T-helper 1 cell treated with Interleukin-12 subunit alpha and Interleukin-12 subunit beta and Interleukin-4 antibody, amounts not matched to agents 30 μg/mL and 1 μg/mL, for 36 hours (primary cell): Measurements from ENCODE around the gene CRIM1.

ENCODE experiments used
- H3K27ac Mint-ChIP-seq: one replicate; pipeline ENCODE4 v1.8.0; 2021; ENCODE audit warnings: mild to moderate bottlenecking, mixed read lengths
- H3K27me3 Mint-ChIP-seq: one replicate; pipeline ENCODE4 v1.8.0; 2021; ENCODE audit warnings: low read depth, mixed read lengths
- H3K36me3 Mint-ChIP-seq: one replicate; pipeline ENCODE4 v1.8.0; 2021; ENCODE audit warnings: low read depth, mixed read lengths
- H3K4me1 Mint-ChIP-seq: one replicate; pipeline ENCODE4 v1.8.0; 2021; ENCODE audit warnings: low read depth, mixed read lengths
- H3K4me3 Mint-ChIP-seq: one replicate; pipeline ENCODE4 v1.8.0; 2021; ENCODE audit warnings: mild to moderate bottlenecking, moderate library complexity, mixed read lengths
- H3K9me3 Mint-ChIP-seq: one replicate; pipeline ENCODE4 v1.8.0; 2021; ENCODE audit warnings: mixed read lengths

CRIM1 gene

GRCh38 chr2:36407413-36407812 lies 51.8 kb downstream of the CRIM1 start:
- peaks cover 3% of the 10 kb centered on the region for H3K27me3 Mint-ChIP-seq

GRCh38 chr2:36408198-36408703 lies 52.7 kb downstream of the CRIM1 start:
- Mint-ChIP-seq H3K4me3 (no peak overlapping the region), H3K9me3 (no peaks in the 10 kb centered on the region), H3K27ac (no peak overlapping the region), H3K36me3 (no peaks in the 10 kb centered on the region), H3K27me3 (peaks cover 3% of the 10 kb centered on the region), H3K4me1 (no peaks in the 10 kb centered on the region)

More at GRCh38 chr2:36407413-36407812, 51.8 kb downstream of the CRIM1 start:
- Mint-ChIP-seq H3K4me3 (no peak overlapping the region), H3K36me3 (no peaks in the 10 kb centered on the region), H3K27ac (no peak overlapping the region), H3K4me1 (no peaks in the 10 kb centered on the region), H3K9me3 (no peaks in the 10 kb centered on the region)

DNA sequence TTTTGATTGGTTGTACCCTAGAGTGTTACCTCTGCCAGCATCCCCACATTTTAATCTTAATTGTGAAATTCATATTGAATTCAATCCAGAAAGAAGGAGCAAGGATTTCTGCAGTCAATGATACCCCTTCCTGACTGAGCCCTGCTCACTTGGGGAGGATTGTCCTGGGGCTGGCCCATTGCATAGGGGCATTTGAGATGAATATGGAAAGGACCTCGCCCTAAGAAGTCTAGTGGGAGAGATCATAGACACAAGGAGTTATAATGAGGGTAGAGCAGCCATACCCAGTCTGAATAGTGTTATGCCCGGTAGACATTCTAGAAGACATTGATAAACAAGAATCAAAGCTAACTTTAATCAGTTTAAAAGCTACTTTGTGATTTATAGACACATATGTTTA lies 53.8 kb downstream of the CRIM1 start:
- H3K27ac Mint-ChIP-seq: no peak overlapping the region
- H3K4me3 Mint-ChIP-seq: no peak overlapping the region
- no peaks in the 10 kb centered on the region for H3K36me3 Mint-ChIP-seq
- peaks cover 3% of the 10 kb centered on the region for H3K27me3 Mint-ChIP-seq
- H3K9me3 Mint-ChIP-seq: no peaks in the 10 kb centered on the region
- no peaks in the 10 kb centered on the region for H3K4me1 Mint-ChIP-seq

DNA sequence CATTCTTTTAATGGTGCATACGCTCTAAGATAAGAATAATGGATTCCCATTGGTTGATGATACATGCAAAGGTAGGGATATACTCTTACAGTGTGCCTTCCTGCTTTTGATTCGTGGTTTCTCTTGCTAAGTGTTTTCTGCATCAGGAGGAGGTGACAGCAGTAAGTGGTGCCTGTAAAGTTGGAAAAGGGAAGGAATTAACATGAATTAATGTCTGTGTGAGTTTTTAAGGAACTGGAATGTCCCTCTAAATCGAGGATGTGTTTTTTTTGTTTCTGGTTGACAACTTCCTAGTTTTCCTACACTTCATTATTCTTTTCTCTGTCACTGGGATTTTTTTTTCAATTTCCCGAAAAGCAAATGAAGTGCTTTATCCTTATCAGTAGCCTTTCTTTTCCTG lies 54.4 kb downstream of the CRIM1 start:
- H3K27me3 Mint-ChIP-seq: peaks cover 3% of the 10 kb centered on the region
- H3K4me1 Mint-ChIP-seq: no peaks in the 10 kb centered on the region
- no peak overlapping the region for H3K27ac Mint-ChIP-seq
- no peaks in the 10 kb centered on the region for H3K36me3 Mint-ChIP-seq
- no peaks in the 10 kb centered on the region for H3K9me3 Mint-ChIP-seq
- H3K4me3 Mint-ChIP-seq: no peak overlapping the region

DNA sequence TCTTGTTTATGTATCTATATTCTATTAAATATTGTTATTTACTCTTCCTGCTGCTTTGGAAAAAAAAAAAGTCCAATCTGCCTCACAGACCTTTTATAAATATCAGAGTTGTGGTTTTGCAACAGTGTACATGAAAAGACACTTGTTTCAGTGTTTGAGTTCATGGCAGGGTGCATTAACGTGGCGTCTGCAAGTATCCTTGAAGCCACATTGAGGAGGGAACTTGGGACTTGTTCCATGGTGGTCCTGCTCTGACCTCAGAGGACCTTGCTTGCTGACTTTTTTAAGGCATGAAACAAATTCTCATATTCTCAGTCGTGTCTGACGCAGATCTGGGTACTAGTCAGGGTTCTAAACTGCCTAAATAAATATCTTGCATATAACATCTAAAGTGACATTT lies 55.1 kb downstream of the CRIM1 start:
- H3K27ac Mint-ChIP-seq: no peak overlapping the region
- no peaks in the 10 kb centered on the region for H3K36me3 Mint-ChIP-seq
- no peaks in the 10 kb centered on the region for H3K9me3 Mint-ChIP-seq
- no peak overlapping the region for H3K4me3 Mint-ChIP-seq
- H3K4me1 Mint-ChIP-seq: no peaks in the 10 kb centered on the region
- peaks cover 3% of the 10 kb centered on the region for H3K27me3 Mint-ChIP-seq

- Mint-ChIP-seq H3K9me3 (no peaks in the 10 kb centered on the region), H3K27me3 (peaks cover 3% of the 10 kb centered on the region), H3K36me3 (no peaks in the 10 kb centered on the region), H3K27ac (no peak overlapping the region), H3K4me1 (no peaks in the 10 kb centered on the region), H3K4me3 (no peak overlapping the region)
These were observed 56.4 kb downstream of the CRIM1 start for GRCh38 chr2:36411962-36412444.

DNA sequence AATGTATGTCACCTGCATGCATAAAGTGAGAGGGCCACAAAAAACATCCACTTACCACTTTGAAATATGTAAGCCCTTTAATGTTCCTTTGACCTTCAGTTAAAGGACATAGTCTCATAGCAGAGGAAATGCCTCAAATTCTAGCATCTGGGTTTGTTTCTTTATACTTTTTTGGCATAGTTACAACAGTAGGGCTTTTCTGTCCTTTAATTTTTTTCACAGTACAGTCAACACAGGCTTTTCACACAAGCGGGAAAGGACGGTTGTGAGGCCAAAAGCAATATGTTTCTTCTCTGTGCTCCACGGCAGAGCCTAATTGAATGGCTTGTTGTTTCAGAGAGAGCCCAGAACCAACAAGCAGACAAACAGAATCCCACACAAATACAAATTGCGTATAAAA lies 57.6 kb downstream of the CRIM1 start:
- H3K27me3 Mint-ChIP-seq: peaks cover 3% of the 10 kb centered on the region
- H3K4me3 Mint-ChIP-seq: no peak overlapping the region

DNA sequence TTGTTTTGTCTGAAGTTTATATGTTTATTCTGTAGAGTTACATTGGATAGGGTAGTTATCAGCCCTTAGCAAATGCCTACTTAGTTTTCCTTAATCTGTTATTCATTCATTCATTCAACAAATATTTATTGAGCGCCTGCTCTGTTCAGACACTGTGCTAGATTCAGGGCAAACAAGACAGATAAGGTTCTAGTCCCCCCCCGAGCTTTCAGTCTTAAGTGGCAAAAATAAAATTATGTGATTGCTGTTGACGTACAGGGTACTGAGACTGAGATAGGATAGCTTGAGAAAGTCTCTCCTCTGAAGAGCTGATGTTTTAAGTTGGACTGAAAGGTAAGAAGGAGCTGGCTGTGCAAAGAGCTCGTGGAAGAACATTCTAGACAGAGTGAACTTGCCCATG lies 58.7 kb downstream of the CRIM1 start:
- Mint-ChIP-seq H3K27me3 (peaks cover 3% of the 10 kb centered on the region), H3K27ac (no peak overlapping the region), H3K4me3 (no peak overlapping the region), H3K36me3 (no peaks in the 10 kb centered on the region), H3K9me3 (no peaks in the 10 kb centered on the region), H3K4me1 (no peaks in the 10 kb centered on the region)

More for the DNA sequence above, 57.6 kb downstream of the CRIM1 start:
- Mint-ChIP-seq H3K27ac (no peak overlapping the region), H3K4me1 (no peaks in the 10 kb centered on the region), H3K36me3 (no peaks in the 10 kb centered on the region), H3K9me3 (no peaks in the 10 kb centered on the region)

DNA sequence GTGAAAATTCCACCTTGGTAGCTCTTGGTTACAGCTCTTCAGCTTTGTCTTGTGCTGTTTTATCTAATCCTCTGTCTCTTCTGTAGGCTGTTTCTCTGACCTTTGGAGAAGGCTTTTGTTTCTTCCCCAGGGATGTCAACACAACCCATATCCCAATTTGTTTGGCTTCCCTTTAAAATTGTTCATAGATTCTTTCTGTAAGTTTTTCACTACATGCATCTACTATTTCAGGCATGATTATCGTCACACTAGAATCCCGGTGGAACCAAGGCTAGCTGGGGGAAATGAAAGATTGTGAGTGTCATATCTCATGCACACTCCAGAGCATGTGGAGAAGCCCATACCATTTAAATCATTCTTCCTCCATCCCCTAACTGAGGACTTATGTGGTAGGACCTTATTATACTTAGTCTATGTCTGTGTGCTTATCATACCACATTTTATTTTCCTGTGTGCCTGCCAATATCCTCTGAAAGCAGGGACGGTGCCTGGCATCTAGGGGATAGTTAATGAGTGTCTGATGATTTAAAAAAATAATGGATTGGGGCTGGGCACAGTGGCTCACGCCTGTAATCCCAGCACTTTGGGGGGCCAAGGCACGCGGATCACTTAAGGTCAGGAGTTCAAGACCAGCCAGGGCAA lies 59.9 kb downstream of the CRIM1 start:
- Mint-ChIP-seq H3K36me3 (no peaks in the 10 kb centered on the region), H3K4me1 (no peaks in the 10 kb centered on the region), H3K27ac (no peak overlapping the region), H3K27me3 (peaks cover 3% of the 10 kb centered on the region), H3K4me3 (no peak overlapping the region), H3K9me3 (no peaks in the 10 kb centered on the region)

- no peaks in the 10 kb centered on the region for H3K4me1 Mint-ChIP-seq
- H3K27ac Mint-ChIP-seq: no peak overlapping the region
These were observed 61.0 kb downstream of the CRIM1 start for GRCh38 chr2:36416370-36417165.

DNA sequence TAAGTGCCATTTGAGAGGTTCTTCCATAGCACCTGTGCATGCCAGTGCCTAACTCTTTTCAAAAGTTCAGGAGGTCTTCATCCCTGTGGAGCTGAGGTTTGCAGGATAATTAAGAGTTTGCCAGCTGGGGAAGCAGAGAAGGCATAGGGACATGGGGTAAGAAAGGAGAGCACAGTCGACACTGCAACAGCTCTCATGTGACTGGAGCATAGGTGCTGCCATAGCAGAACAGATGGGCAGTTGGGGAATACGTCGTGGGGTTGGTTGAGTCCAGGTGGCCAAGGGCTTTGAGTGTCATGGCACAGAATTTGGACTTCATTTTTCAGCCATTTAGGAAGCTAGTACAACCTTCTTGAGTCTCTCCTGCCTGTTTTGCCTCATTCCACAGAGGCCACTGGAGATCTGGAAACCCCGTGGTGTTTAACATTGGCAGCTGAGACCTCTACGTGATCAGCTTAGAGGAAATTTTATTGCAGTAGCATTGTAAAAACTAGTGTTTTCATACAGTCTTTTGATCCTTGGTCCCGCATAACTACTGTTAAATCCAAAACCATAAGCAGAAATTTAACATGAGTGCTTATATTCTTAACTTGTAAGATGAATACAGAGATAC lies 65.1 kb downstream of the CRIM1 start:
- H3K9me3 Mint-ChIP-seq: no peaks in the 10 kb centered on the region
- no peak overlapping the region for H3K27ac Mint-ChIP-seq
- H3K36me3 Mint-ChIP-seq: no peaks in the 10 kb centered on the region
- no peak overlapping the region for H3K4me3 Mint-ChIP-seq
- H3K27me3 Mint-ChIP-seq: no peaks in the 10 kb centered on the region
- no peaks in the 10 kb centered on the region for H3K4me1 Mint-ChIP-seq

More at GRCh38 chr2:36416370-36417165, 61.0 kb downstream of the CRIM1 start:
- no peaks in the 10 kb centered on the region for H3K36me3 Mint-ChIP-seq
- no peaks in the 10 kb centered on the region for H3K27me3 Mint-ChIP-seq
- no peaks in the 10 kb centered on the region for H3K9me3 Mint-ChIP-seq
- H3K4me3 Mint-ChIP-seq: no peak overlapping the region

- H3K36me3 Mint-ChIP-seq: no peaks in the 10 kb centered on the region
- H3K4me3 Mint-ChIP-seq: no peak overlapping the region
- H3K4me1 Mint-ChIP-seq: no peaks in the 10 kb centered on the region
- H3K9me3 Mint-ChIP-seq: no peaks in the 10 kb centered on the region
- no peaks in the 10 kb centered on the region for H3K27me3 Mint-ChIP-seq
- no peak overlapping the region for H3K27ac Mint-ChIP-seq
These were observed 65.8 kb downstream of the CRIM1 start for GRCh38 chr2:36421379-36421778.

DNA sequence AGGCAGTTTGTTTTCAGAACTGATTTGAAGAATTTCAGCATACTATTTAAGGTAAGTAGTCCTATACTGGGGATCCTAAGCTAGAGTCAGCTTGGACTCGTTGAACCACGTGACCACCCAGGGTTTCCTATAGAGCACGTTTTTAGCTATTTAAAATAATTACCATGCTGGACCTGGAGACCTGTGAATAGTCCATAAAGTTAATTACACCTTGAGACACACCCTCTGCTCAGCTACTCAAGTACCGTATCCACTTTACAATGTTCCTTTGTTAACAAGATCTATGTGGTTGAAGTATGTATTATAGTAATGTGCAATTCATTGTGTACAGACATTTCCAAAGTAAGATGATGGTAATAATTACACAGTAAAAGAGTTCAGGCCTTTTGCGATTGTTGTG lies 67.6 kb downstream of the CRIM1 start:
- H3K4me1 Mint-ChIP-seq: no peaks in the 10 kb centered on the region
- H3K27me3 Mint-ChIP-seq: no peaks in the 10 kb centered on the region
- no peak overlapping the region for H3K27ac Mint-ChIP-seq
- H3K4me3 Mint-ChIP-seq: no peak overlapping the region
- H3K9me3 Mint-ChIP-seq: no peaks in the 10 kb centered on the region
- no peaks in the 10 kb centered on the region for H3K36me3 Mint-ChIP-seq

DNA sequence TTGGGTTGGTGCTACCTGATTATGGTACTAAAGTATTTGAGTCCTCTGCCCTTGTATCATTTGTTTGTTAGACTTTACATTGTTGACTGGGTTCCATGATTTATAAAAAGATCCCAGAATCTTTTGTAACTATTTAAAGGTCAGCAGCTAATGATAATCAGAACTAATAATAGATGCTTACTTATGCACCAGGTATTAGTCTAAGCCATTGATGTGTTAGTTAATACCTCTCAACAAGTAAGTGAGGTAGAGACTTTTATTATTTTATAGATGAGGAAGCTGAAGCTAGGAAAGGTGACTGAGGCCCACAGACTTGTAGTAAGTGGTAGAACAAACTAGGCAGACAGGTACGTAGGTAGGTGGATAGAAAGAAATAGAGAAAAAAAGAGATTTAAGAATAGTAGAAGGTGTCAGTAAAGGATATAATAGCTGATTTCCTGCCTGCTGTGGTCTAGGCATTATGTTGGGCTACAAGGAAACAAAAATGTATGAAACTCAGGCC lies 68.1 kb downstream of the CRIM1 start:
- H3K27me3 Mint-ChIP-seq: no peaks in the 10 kb centered on the region
- no peak overlapping the region for H3K4me3 Mint-ChIP-seq
- no peaks in the 10 kb centered on the region for H3K36me3 Mint-ChIP-seq
- H3K9me3 Mint-ChIP-seq: no peaks in the 10 kb centered on the region
- H3K27ac Mint-ChIP-seq: no peak overlapping the region
- no peaks in the 10 kb centered on the region for H3K4me1 Mint-ChIP-seq
